ACC112 (cell line): ENCODE measurements around the gene ADAMTS19.

ENCODE experiments used
- H2AFZ ChIP-seq: fragments of 200-600 bp; sonication (generic); one replicate; pipeline ENCODE4 v1.6.0; 2017; ENCODE audit warnings: antibody characterized with exemption, low read length; ENCODE audit not compliant: unreplicated experiment
- H3K27ac ChIP-seq: fragments of 200-600 bp; sonication (generic); 2 replicates; pipeline ENCODE4 v1.5.1; 2014; ENCODE audit warnings: low read depth, mild to moderate bottlenecking, antibody characterized with exemption, low read length, moderate library complexity
- H3K27me3 ChIP-seq: fragments of 200-600 bp; sonication (generic); 2 replicates; pipeline ENCODE4 v1.6.1; 2014; ENCODE audit warnings: mild to moderate bottlenecking, antibody characterized with exemption, low read length, moderate library complexity, mixed read lengths; ENCODE audit not compliant: insufficient read depth
- H3K36me3 ChIP-seq: fragments of 200-600 bp; sonication (generic); 2 replicates; pipeline ENCODE4 v1.6.1; 2016; ENCODE audit warnings: mild to moderate bottlenecking, antibody characterized with exemption, low read length, moderate library complexity, mixed read lengths; ENCODE audit not compliant: insufficient read depth
- H3K4me1 ChIP-seq: fragments of 200-600 bp; sonication (generic); one replicate; pipeline ENCODE4 v1.6.1; 2016; ENCODE audit warnings: low read length, mixed read lengths; ENCODE audit not compliant: insufficient read depth, unreplicated experiment, control insufficient read depth
- H3K4me3 ChIP-seq: fragments of 200-600 bp; sonication (generic); 2 replicates; pipeline ENCODE4 v1.5.1; 2014; ENCODE audit warnings: mild to moderate bottlenecking, low read depth, low read length
- H3K79me2 ChIP-seq: fragments of 200-600 bp; sonication (generic); one replicate; pipeline ENCODE4 v1.6.0; 2016; ENCODE audit warnings: low read length; ENCODE audit not compliant: control insufficient read depth, unreplicated experiment, insufficient read depth

The ADAMTS19 gene

DNA sequence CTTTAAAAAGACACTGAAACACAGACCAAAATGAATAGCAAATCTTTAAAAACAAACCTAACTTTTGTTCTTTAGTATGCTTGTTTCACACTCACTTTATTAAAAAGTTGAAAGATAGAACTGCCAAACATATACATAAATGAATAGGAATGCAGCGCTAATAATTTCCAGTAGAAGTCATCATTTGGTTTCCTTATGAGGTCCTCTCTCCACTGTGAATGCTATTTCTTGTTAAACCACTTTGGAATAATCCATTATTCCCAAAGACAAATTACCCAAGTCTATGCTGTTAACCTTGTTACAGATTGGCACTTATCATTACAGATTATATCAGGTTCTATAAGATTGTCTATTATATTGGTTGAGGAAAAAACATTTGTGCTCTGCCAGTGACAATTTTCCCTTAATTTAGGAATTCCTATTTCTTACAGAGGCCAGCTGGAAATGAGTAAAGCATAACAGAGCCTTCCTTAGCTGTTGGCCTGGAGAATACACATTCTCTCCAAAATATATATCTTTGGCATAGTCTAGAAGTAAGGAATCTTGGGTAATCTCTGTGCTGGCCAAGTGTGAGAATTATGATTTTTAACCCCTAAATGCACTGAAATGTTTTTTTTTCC, 258.5 kb downstream of the ADAMTS19 start:
- Histone ChIP-seq H3K36me3 (no peaks in the 10 kb centered on the region), H3K27me3 (no peaks in the 10 kb centered on the region), H3K27ac (no peak overlapping the region), H3K4me1 (no peaks in the 10 kb centered on the region), H2AFZ (no peak overlapping the region), H3K4me3 (no peak overlapping the region), H3K79me2 (no peaks in the 10 kb centered on the region)

DNA sequence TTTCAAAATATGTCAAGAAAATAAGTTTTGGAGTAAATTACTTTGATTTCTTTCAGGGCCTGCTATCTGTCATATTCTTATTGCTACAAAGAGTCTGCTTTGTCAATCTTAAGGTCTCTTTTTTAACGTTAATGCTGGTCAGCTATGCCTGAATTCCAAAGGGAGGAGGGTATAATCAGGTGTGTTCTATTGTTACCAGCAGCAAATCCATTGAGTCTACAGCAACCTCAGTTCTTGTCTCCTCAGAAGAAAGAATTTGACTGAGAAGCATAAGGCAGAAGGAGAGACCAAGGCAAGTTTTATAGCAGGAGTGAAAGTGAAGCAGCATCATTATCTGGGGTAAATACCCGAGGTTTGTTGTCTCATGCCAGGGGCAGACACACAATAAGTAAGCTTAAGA, 264.1 kb downstream of the ADAMTS19 start:
- Histone ChIP-seq H3K79me2 (no peaks in the 10 kb centered on the region), H2AFZ (no peak overlapping the region), H3K4me3 (no peak overlapping the region), H3K27ac (no peak overlapping the region), H3K4me1 (no peaks in the 10 kb centered on the region), H3K36me3 (no peaks in the 10 kb centered on the region), H3K27me3 (no peaks in the 10 kb centered on the region)

DNA sequence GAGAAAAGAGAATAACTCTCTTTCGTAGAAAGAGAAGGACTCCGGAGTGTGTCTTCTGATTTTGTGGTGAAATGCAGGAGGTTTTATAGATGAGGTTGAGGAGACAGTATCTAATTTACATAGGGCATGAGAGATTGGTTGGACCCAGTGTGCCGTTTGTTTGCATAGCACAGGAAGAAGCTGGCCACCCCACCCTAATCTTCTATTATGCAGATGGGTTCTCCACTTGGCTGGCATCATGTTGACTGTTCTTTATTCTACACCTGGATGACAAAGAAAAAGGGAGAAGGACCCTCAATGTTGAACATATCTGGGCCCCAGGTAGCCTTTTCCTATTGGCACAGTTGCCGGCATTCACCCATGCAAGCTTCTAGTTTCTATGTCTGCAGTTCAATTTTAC, 264.5 kb downstream of the ADAMTS19 start:
- Histone ChIP-seq H3K36me3 (no peaks in the 10 kb centered on the region), H3K4me3 (no peak overlapping the region), H3K27ac (no peak overlapping the region), H3K27me3 (no peaks in the 10 kb centered on the region), H3K79me2 (no peaks in the 10 kb centered on the region), H3K4me1 (no peaks in the 10 kb centered on the region), H2AFZ (no peak overlapping the region)

DNA sequence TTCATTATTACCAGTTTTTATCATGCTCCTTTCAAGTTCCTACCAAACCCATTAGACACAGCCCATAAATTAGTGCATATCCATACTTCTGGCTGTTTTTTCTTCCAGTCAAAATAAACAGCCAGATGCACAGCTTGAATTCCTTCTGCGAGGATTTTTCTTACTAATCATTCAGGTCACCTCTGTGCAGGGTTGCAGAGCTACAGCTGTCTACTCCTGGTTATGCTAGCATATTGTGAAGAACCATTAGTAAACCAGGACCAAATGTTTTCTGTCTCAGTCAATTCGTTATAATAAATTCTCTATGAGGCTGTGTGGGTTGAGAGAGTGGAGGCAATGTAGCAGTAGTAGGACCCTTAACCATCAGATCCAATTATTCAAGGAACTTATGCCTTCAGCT, 279.7 kb downstream of the ADAMTS19 start:
- H3K4me1 ChIP-seq = no peaks in the 10 kb centered on the region
- H3K36me3 ChIP-seq = no peaks in the 10 kb centered on the region
- H2AFZ ChIP-seq = no peak overlapping the region
- H3K4me3 ChIP-seq = no peak overlapping the region
- no peaks in the 10 kb centered on the region for H3K27me3 ChIP-seq
- no peaks in the 10 kb centered on the region for H3K79me2 ChIP-seq
- H3K27ac ChIP-seq = no peak overlapping the region

DNA sequence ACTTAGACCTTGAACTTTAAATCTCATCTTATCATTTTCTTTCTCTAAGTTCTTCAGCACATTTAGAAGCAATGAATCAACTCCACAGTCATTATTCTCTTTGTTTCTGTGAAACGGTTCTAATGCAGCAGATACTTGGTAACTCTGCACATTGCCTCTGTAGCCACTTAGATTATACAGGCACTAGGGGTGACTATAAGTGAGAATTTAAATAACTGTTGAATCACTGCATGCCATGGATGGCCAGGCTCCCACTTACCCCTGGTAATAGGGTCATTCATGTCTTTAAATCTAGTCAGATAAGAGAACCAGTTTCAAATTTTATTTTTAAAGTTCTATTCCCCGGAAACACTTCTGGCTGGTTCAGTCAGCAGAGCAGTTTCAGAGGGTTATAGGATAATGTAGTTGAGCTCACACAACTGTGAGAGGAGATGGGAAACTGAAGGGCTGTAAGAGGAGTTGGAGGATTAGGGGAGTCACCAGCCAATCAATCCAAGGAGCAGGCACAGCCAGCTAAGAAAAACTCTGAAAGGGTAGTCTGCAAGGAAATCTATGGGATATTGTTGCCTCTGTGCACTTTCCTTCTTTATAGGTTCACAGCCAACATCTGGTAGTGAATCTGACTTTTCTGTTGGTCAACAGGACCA, 283.6 kb downstream of the ADAMTS19 start:
- H3K4me3 ChIP-seq = no peak overlapping the region
- no peaks in the 10 kb centered on the region for H3K27me3 ChIP-seq
- no peaks in the 10 kb centered on the region for H3K4me1 ChIP-seq
- no peak overlapping the region for H3K27ac ChIP-seq
- no peaks in the 10 kb centered on the region for H3K36me3 ChIP-seq
- no peak overlapping the region for H2AFZ ChIP-seq
- H3K79me2 ChIP-seq = no peaks in the 10 kb centered on the region

DNA sequence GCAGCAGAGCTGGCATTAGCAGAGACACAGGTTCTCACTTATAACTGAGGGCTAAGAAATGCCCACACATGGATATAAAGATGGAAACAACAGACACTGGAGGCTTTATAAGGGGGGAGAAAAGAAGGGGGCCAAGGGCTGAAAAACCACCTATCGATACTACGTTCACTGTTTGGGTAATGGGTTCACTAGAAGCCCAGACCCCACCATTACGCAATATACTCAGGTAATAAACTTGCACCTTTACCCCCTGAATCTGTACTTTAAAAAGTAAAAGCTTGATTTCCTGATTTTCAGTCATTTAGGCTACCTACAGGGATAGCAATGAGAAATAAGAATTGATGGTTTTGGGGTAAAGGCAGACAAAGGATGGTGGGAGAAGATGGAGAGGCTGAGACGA, 285.9 kb downstream of the ADAMTS19 start:
- H3K4me1 ChIP-seq = no peaks in the 10 kb centered on the region
- no peak overlapping the region for H3K27ac ChIP-seq
- no peaks in the 10 kb centered on the region for H3K27me3 ChIP-seq
- H2AFZ ChIP-seq = no peak overlapping the region
- H3K36me3 ChIP-seq = no peaks in the 10 kb centered on the region
- H3K79me2 ChIP-seq = no peaks in the 10 kb centered on the region
- no peak overlapping the region for H3K4me3 ChIP-seq

DNA sequence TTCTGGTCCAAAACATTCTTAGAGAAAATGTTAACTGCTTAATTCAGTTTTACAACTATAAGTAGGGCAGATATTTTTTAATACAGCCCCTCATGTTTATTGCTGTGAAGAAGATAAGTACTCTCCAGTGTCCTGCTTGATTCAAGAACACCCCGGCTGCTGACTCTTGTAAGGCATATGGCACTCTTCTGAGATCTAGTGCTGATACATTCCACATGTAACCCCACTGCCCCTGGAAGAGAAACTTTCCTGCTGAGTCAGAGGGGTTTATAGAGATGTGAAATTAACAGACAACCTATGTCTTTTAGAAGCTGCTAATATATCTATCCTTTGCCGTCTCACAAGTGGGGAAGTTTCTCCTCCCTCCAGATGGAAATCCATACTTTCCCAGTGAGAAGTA, 286.8 kb downstream of the ADAMTS19 start:
- Histone ChIP-seq H3K4me1 (no peaks in the 10 kb centered on the region), H3K79me2 (no peaks in the 10 kb centered on the region), H3K36me3 (no peaks in the 10 kb centered on the region), H3K4me3 (no peak overlapping the region), H2AFZ (no peak overlapping the region), H3K27ac (no peak overlapping the region), H3K27me3 (no peaks in the 10 kb centered on the region)

DNA sequence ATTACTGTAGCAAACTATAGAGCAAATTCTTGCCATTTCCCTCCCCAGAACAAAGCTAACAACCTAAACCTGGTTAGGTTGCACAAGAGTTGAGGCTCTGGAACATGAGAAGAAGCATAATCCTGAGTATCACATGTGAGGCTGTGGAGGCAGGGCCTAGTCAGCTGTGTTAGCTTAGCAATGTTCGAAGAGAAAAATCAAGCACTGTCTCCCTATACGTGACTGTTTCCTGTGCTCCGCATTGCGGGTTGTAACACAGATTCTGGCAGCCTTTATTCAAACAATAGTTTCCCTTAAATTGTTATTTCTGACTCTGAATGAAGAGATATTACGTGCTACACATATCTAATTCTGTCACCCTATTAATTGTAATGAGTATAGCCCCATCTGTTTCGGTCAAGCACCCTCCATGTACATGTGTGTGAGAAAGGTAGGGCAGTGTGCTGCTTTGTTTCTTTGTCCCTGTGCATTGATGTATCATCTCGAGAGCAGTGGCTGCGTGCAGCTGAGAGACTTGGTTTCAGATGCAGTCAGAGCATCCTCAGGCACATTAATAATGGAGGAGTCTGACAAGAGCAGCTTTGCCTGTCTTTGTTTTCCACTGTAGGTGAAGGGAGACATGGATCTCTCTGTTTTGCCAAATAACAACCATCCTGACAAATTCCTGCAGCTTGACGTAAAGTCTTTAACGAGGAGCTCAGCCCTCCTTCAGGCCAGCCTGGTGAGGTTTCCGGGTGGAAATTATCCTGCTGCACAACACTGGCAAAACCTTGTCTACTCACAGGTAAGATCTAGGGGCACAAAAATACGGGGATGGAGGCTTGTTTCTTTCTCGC, 287.7 kb downstream of the ADAMTS19 start, which contains the start of gene MINAR2:
Gene MINAR2, plus strand, starts transcription at position 523 of the 836 bp plus-strand sequence. Its CDS starts 97 bp downstream, at position 620.
- H2AFZ ChIP-seq = no peak within 1 kb of the TSS
- H3K36me3 ChIP-seq = no peaks in the 10 kb centered on the region
- H3K27me3 ChIP-seq = no peaks in the 10 kb centered on the region
- no peaks in the 10 kb centered on the region for H3K79me2 ChIP-seq
- H3K4me1 ChIP-seq = no peaks in the 10 kb centered on the region
- H3K4me3 ChIP-seq = no peak within 1 kb of the TSS
- no peak within 1 kb of the TSS for H3K27ac ChIP-seq

DNA sequence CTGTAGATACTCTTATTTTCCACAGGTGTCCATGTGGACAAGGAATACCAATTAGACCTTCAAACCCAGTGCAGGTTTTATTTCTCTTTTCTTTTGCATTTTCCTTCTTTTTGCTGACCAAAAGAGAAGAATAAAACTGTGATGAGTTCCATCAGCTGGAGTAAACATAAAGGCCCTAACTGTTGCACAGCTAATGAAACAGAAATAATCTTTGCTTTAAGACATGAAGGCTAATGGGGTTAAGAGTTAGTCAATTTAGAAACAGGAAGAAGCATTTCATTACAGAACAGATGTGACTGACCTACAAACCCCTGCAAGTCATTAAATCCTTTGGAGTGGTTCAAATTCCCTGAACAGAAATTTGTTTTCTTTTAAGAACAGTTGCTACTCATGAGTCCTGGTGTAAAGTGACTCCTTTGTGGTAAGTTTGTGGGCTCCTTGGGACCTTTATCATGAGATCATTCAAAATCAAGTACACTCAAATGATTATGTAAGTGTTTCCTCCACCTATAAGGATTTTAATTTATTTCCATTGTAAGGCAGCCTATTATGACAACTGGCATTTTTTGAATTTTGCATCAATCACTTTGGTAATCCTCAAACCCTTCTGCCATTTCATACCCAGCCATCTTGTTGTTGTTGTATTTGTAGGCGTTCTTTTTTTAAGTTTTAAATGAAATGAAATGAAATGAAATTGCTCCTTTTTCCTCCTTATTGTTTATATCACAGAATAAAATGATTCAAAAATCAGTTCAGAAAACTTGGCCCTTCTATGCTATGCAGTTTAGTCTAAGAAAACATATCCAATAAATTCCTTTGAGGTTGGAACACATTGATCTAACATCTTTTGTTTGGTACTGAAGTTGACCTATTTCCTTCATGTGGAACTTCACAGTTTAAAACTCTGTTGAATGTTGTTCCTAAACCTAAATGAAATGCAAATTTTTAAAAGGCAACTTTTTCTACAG, 289.1 kb downstream of the ADAMTS19 start:
- Histone ChIP-seq H3K4me3 (no peak overlapping the region), H2AFZ (no peak overlapping the region), H3K79me2 (no peaks in the 10 kb centered on the region), H3K27me3 (no peaks in the 10 kb centered on the region), H3K4me1 (no peaks in the 10 kb centered on the region), H3K27ac (no peak overlapping the region), H3K36me3 (no peaks in the 10 kb centered on the region)

DNA sequence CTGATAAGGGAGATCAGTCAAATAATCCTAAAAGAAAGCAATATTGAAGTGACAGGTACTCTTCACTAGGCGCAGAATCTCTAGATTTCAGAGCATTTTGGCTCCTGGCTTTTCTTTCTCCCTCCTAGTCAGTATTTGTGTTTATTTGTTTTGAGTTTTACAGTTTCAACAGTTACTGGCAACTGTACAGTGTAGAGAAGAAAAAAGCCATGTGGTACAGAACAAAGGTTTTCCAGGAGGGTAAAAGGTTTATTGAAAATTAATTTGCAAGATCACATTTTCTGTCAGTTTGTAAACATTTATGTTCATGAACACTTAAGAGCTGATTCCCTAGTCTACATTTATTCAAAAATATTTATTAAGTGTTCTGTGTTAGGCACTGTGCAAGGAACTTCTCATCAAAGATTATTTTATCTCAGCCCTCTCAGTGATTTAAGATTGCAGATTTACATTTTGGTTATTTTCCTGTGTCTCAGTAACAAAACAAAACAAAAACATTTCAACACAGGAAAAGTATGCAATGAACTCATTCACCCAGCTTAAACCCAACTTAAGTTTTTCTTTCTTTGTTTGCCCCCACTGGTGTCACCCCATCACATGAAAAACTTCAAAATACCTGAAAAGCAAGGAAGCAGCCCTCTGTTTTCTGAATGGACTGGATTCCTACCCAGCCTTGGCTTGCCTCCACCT, 300.7 kb downstream of the ADAMTS19 start:
- Histone ChIP-seq H3K79me2 (no peaks in the 10 kb centered on the region), H3K4me1 (no peaks in the 10 kb centered on the region), H3K36me3 (no peaks in the 10 kb centered on the region), H3K27me3 (no peaks in the 10 kb centered on the region), H2AFZ (no peak overlapping the region), H3K4me3 (no peak overlapping the region), H3K27ac (no peak overlapping the region)
